ENCODE results near the gene FGD5.

The FGD5 gene

GRCh38 chr3:14810070-14810791 is 8.5 kb upstream of the FGD5 start:
- H3K4me2 ChIP-seq (ENCODE audit: insufficient read depth, low read length) = no peak overlapping the region
- H3K27me3 ChIP-seq (ENCODE audit: insufficient read depth, low read length, poor library complexity) = no peaks in the 10 kb centered on the region
- H4K20me1 ChIP-seq (ENCODE audit: insufficient read depth, low read length) = no peaks in the 10 kb centered on the region
- no peaks in the 10 kb centered on the region for H3K79me2 ChIP-seq (ENCODE audit: insufficient read depth, low read length)
- H2AFZ ChIP-seq (ENCODE audit: low read depth, low read length) = no peak overlapping the region
- ATAC-seq (ENCODE audit: insufficient read depth, low read depth) = no peak
- no peak for DNase-seq
- H3K36me3 ChIP-seq (ENCODE audit: insufficient read depth, low read length) = no peaks in the 10 kb centered on the region
- H3K4me3 ChIP-seq (ENCODE audit: low read depth in 1 of 2, low read length in 2 of 2) = no peak overlapping the region
- H3K27ac ChIP-seq (ENCODE audit: low read length) = no peak overlapping the region
- H3K9me3 ChIP-seq (ENCODE audit: insufficient read depth, low read length, severe bottlenecking) = no peaks in the 10 kb centered on the region
- H3K9ac ChIP-seq (ENCODE audit: low read depth, low read length) = no peak overlapping the region
- H3K4me1 ChIP-seq (ENCODE audit: insufficient read depth, low read length) = no peaks in the 10 kb centered on the region
- TF ChIP-seq, protein P1, sequence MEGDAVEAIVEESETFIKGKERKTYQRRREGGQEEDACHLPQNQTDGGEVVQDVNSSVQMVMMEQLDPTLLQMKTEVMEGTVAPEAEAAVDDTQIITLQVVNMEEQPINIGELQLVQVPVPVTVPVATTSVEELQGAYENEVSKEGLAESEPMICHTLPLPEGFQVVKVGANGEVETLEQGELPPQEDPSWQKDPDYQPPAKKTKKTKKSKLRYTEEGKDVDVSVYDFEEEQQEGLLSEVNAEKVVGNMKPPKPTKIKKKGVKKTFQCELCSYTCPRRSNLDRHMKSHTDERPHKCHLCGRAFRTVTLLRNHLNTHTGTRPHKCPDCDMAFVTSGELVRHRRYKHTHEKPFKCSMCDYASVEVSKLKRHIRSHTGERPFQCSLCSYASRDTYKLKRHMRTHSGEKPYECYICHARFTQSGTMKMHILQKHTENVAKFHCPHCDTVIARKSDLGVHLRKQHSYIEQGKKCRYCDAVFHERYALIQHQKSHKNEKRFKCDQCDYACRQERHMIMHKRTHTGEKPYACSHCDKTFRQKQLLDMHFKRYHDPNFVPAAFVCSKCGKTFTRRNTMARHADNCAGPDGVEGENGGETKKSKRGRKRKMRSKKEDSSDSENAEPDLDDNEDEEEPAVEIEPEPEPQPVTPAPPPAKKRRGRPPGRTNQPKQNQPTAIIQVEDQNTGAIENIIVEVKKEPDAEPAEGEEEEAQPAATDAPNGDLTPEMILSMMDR (IDR thresholded peaks at IDR 0.05; ENCODE audit: borderline replicate concordance, extremely low read depth, low read length, poor library complexity, severe bottlenecking) = no peak
- no peak for TF ChIP-seq EZH2 (IDR thresholded peaks at IDR 0.05; ENCODE audit: borderline replicate concordance, low read depth, low read length, severe bottlenecking)

DNA sequence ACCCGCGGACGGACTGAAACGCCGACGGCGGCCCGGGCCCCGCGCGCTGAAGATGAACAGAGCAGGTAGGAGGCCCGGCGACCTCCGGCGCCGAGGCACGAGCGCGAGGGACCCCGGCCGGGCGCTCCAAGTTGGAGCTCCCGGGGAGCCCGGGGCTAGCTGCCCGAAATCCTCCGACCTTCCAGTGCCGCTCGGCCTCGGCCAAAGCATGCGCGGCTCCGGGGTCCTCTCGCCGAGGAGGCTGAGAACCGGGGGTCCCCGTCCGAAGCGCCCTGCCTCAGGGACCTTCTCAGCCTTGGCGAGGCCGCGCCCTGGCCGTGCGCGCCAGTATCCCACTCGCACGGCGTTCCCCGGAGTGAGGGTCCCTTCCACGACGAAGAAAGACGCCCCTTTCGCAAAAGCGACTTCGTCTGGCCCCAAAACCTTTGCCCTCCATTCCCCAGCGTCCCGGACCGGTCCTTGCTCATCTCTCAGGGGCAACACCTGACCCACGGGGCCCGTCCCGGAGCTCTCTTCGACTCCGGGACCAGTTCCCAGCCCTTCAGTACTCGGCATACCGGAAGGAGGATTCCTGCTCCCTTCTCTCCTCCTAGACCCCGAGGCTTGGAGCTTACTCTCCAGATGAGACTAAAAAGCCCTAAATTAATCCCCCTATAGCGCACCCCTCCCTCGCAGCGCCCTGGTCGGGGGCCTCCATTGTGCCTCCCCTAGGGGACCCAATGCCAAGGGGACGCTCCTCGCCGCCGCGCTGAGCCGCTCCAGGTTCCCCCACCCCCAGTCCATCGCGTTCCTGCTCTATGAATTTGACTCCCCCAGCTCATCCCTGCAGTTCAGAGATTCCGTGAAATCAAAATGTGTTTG is 7.7 kb upstream of the FGD5 start:
- H3K4me3 ChIP-seq (ENCODE audit: low read depth in 1 of 2, low read length in 2 of 2) = no peak overlapping the region

GRCh38 chr3:14811684-14812083 is 7.1 kb upstream of the FGD5 start:
- H3K9ac ChIP-seq (ENCODE audit: low read depth, low read length) = no peak overlapping the region
- TF ChIP-seq, protein P1 (IDR thresholded peaks at IDR 0.05; ENCODE audit: borderline replicate concordance, extremely low read depth, low read length, poor library complexity, severe bottlenecking) = no peak
- no peak for TF ChIP-seq EZH2 (IDR thresholded peaks at IDR 0.05; ENCODE audit: borderline replicate concordance, low read depth, low read length, severe bottlenecking)
- no peak overlapping the region for H2AFZ ChIP-seq (ENCODE audit: low read depth, low read length)
- no peak overlapping the region for H3K27ac ChIP-seq (ENCODE audit: low read length)
- no peak overlapping the region for H3K4me2 ChIP-seq (ENCODE audit: insufficient read depth, low read length)
- no peak for DNase-seq
- no peaks in the 10 kb centered on the region for H3K79me2 ChIP-seq (ENCODE audit: insufficient read depth, low read length)
- H3K36me3 ChIP-seq (ENCODE audit: insufficient read depth, low read length) = no peaks in the 10 kb centered on the region
- no peak overlapping the region for H3K4me3 ChIP-seq (ENCODE audit: low read depth in 1 of 2, low read length in 2 of 2)
- no peaks in the 10 kb centered on the region for H3K9me3 ChIP-seq (ENCODE audit: insufficient read depth, low read length, severe bottlenecking)
- no peaks in the 10 kb centered on the region for H3K4me1 ChIP-seq (ENCODE audit: insufficient read depth, low read length)
- no peak for ATAC-seq (ENCODE audit: insufficient read depth, low read depth)
- no peaks in the 10 kb centered on the region for H3K27me3 ChIP-seq (ENCODE audit: insufficient read depth, low read length, poor library complexity)
- H4K20me1 ChIP-seq (ENCODE audit: insufficient read depth, low read length) = no peaks in the 10 kb centered on the region

More for the DNA sequence above, 7.7 kb upstream of the FGD5 start:
- no peak for TF ChIP-seq EZH2 (IDR thresholded peaks at IDR 0.05; ENCODE audit: borderline replicate concordance, low read depth, low read length, severe bottlenecking)
- DNase-seq (no peak), ATAC-seq (ENCODE audit: insufficient read depth, low read depth) (no peak)
- Histone ChIP-seq H3K36me3 (ENCODE audit: insufficient read depth, low read length) (no peaks in the 10 kb centered on the region), H3K4me2 (ENCODE audit: insufficient read depth, low read length) (no peak overlapping the region), H3K27ac (ENCODE audit: low read length) (no peak overlapping the region), H2AFZ (ENCODE audit: low read depth, low read length) (no peak overlapping the region), H3K79me2 (ENCODE audit: insufficient read depth, low read length) (no peaks in the 10 kb centered on the region), H4K20me1 (ENCODE audit: insufficient read depth, low read length) (no peaks in the 10 kb centered on the region), H3K4me1 (ENCODE audit: insufficient read depth, low read length) (no peaks in the 10 kb centered on the region), H3K9ac (ENCODE audit: low read depth, low read length) (no peak overlapping the region), H3K27me3 (ENCODE audit: insufficient read depth, low read length, poor library complexity) (no peaks in the 10 kb centered on the region), H3K9me3 (ENCODE audit: insufficient read depth, low read length, severe bottlenecking) (no peaks in the 10 kb centered on the region)

DNA sequence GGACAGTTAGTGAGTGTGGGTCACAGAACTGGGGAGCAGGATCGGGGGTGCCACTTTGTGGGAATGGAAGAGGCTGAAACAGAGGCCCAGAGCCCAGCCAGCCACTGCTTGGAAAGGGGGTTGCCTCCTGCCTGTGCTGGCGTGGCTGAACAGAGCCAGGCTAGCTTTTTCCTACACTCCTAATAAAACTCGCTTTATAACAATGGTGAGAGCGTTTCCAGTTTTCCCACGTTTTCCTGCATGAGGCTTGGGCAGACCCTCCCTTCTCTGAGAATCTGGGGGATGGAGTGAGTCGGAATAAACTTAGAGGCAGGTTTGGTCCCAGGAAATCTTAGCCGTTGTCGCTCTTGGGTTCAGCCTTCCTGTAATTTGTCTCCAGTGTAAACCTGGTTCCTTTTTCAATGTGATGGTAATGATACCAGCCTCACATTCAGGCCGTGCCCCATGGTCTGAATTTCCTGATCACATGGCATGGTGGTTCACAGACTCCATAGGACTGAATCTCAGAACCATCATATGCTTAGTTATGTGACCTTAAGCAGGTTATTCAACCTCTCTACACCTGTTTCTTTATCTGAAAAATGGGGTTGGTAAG is 6.5 kb upstream of the FGD5 start:
- Histone ChIP-seq H3K27me3 (ENCODE audit: insufficient read depth, low read length, poor library complexity) (no peaks in the 10 kb centered on the region), H2AFZ (ENCODE audit: low read depth, low read length) (no peak overlapping the region), H3K9me3 (ENCODE audit: insufficient read depth, low read length, severe bottlenecking) (no peaks in the 10 kb centered on the region), H3K4me2 (ENCODE audit: insufficient read depth, low read length) (no peak overlapping the region), H3K36me3 (ENCODE audit: insufficient read depth, low read length) (no peaks in the 10 kb centered on the region), H3K79me2 (ENCODE audit: insufficient read depth, low read length) (no peaks in the 10 kb centered on the region), H3K9ac (ENCODE audit: low read depth, low read length) (no peak overlapping the region), H3K27ac (ENCODE audit: low read length) (no peak overlapping the region), H4K20me1 (ENCODE audit: insufficient read depth, low read length) (no peaks in the 10 kb centered on the region), H3K4me3 (ENCODE audit: low read depth in 1 of 2, low read length in 2 of 2) (no peak overlapping the region), H3K4me1 (ENCODE audit: insufficient read depth, low read length) (no peaks in the 10 kb centered on the region)
- TF ChIP-seq, protein P1 (IDR thresholded peaks at IDR 0.05; ENCODE audit: borderline replicate concordance, extremely low read depth, low read length, poor library complexity, severe bottlenecking) = no peak
- TF ChIP-seq EZH2 (IDR thresholded peaks at IDR 0.05; ENCODE audit: borderline replicate concordance, low read depth, low read length, severe bottlenecking) = no peak
- ATAC-seq (ENCODE audit: insufficient read depth, low read depth) (no peak), DNase-seq (no peak)

Data from DND-41 (cell line).